GM18499 (cell line): Measurements from ENCODE around the gene TMEM11.

Experiments used
- ATAC-seq: cut with Tn5 transposase; IDR thresholded peaks from one replicate; pipeline ENCODE4 v1.9.1; 2021; ENCODE audit warnings: moderate number of reproducible peaks; ENCODE audit not compliant: insufficient read depth, unreplicated experiment

TMEM11 gene

GRCh38 chr17:21214015-21214776, at the start of gene TMEM11:
TSS of gene TMEM11 (minus strand) at chr17:21214161. CDS start at chr17:21214152, 9 bp downstream.
- ATAC-seq, result peak; percentile 51

GRCh38 chr17:21263376-21263775, 49.4 kb upstream of the TMEM11 start:
- no peak for ATAC-seq

- ATAC-seq, result no peak
Observed at GRCh38 chr17:21262259-21262993, 48.5 kb upstream of the TMEM11 start.

- no peak for ATAC-seq
Observed at GRCh38 chr17:21258593-21258992, 44.6 kb upstream of the TMEM11 start.

- ATAC-seq, result no peak
Observed at GRCh38 chr17:21253646-21254441, 39.9 kb upstream of the TMEM11 start.

- peak; percentile 58 for ATAC-seq
Observed at GRCh38 chr17:21252796-21253645, 39.1 kb upstream of the TMEM11 start, which contains the start of gene NATD1. TSS of gene NATD1 (minus strand) at chr17:21253410. CDS start at chr17:21253264, 146 bp downstream.

- no peak for ATAC-seq
Observed at GRCh38 chr17:21252289-21252795, 38.4 kb upstream of the TMEM11 start.

- no peak for ATAC-seq
Observed at GRCh38 chr17:21251337-21252010, 37.5 kb upstream of the TMEM11 start.

GRCh38 chr17:21250854-21251253, 36.9 kb upstream of the TMEM11 start:
- no peak for ATAC-seq

GRCh38 chr17:21249920-21250703, 36.2 kb upstream of the TMEM11 start:
- no peak for ATAC-seq

- no peak for ATAC-seq
Observed at GRCh38 chr17:21249086-21249795, 35.3 kb upstream of the TMEM11 start.

- no peak for ATAC-seq
Observed at GRCh38 chr17:21248500-21248899, 34.5 kb upstream of the TMEM11 start.

GRCh38 chr17:21247552-21248258, 33.7 kb upstream of the TMEM11 start:
- no peak for ATAC-seq

GRCh38 chr17:21246698-21247097, 32.7 kb upstream of the TMEM11 start:
- no peak for ATAC-seq

GRCh38 chr17:21245639-21246084, 31.7 kb upstream of the TMEM11 start:
- no peak for ATAC-seq

GRCh38 chr17:21243516-21244303, 29.7 kb upstream of the TMEM11 start:
- no peak for ATAC-seq
